ENCODE measurements around the gene CLTB. TPM values are rescaled to one million over a fixed set of nuclear protein-coding genes. Genes with fewer than 3 reads are reported as not detected.

CLTB gene
- total and polyA plus RNA-seq, 2 experiments from 2014 or later, result 26.8 to 34.0 TPM

DNA sequence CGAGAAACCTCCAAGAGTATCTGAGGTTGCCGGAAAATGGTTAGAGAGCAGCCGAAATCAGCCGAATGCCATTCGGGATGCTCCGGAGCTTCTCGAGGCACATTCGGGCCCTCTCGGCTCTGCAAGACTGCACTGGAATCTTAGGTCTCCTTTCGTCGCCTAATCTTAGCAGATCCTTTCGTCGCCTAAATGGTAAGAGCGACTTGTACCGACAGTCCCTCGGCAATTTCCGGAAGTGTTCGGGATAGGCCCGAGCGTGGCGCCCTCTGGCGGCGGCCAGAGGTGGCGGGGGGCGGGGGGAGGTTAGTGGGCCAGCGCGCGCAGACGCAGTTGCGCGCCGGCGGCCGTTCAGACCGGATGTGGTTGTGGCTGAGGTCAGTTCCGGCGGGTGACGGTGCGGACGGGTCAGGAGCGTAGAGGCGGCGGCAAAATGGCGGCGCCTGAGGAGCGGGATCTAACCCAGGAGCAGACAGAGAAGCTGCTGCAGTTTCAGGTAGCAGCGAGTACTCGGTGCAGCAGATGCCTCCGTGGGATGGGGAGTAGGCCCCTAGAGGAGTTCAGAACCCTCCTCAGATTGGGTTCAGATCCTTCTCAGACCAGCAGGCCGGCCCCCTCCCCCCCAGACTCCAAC, 31.8 kb upstream of the CLTB start, which contains the start of gene FAF2:
Gene FAF2 (plus strand): TSS at position 408 of the 631 bp plus-strand sequence. CDS start 23 bp downstream, at position 431.
- no peaks in the 10 kb centered on the region for H3K9me3 Mint-ChIP-seq
- Histone ChIP-seq H3K4me1 (ENCODE audit: insufficient read depth) (peaks cover 4% of the 10 kb centered on the region; the same call in 1 of the 2 replicates), H3F3A (replicated peaks; ENCODE audit: low read depth) (peaks cover 8% of the 10 kb centered on the region), H3K27me3 (ENCODE audit: insufficient read depth) (no peaks in the 10 kb centered on the region), H3K9me2 (ENCODE audit: insufficient read depth) (no peaks in the 10 kb centered on the region), H2AFZ (peak within 1 kb of the TSS; percentile 69), H4K20me1 (replicated peaks; ENCODE audit: insufficient read depth) (peaks cover 24% of the 10 kb centered on the region), H3K27ac (ENCODE audit: low read depth) (peak within 1 kb of the TSS; percentile 95), H3K79me2 (replicated peaks; ENCODE audit: insufficient read depth) (peaks cover 45% of the 10 kb centered on the region), H3K4me3 (peak within 1 kb of the TSS; percentile 98), H3K36me3 (ENCODE audit: insufficient read depth) (no peaks in the 10 kb centered on the region), H3K4me2 (peak within 1 kb of the TSS; percentile 100)
- TF ChIP-seq, protein P1, sequence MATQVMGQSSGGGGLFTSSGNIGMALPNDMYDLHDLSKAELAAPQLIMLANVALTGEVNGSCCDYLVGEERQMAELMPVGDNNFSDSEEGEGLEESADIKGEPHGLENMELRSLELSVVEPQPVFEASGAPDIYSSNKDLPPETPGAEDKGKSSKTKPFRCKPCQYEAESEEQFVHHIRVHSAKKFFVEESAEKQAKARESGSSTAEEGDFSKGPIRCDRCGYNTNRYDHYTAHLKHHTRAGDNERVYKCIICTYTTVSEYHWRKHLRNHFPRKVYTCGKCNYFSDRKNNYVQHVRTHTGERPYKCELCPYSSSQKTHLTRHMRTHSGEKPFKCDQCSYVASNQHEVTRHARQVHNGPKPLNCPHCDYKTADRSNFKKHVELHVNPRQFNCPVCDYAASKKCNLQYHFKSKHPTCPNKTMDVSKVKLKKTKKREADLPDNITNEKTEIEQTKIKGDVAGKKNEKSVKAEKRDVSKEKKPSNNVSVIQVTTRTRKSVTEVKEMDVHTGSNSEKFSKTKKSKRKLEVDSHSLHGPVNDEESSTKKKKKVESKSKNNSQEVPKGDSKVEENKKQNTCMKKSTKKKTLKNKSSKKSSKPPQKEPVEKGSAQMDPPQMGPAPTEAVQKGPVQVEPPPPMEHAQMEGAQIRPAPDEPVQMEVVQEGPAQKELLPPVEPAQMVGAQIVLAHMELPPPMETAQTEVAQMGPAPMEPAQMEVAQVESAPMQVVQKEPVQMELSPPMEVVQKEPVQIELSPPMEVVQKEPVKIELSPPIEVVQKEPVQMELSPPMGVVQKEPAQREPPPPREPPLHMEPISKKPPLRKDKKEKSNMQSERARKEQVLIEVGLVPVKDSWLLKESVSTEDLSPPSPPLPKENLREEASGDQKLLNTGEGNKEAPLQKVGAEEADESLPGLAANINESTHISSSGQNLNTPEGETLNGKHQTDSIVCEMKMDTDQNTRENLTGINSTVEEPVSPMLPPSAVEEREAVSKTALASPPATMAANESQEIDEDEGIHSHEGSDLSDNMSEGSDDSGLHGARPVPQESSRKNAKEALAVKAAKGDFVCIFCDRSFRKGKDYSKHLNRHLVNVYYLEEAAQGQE (IDR thresholded peaks at IDR 0.05; ENCODE audit: unreplicated experiment), result no peak
- TF ChIP-seq CREB1 (CRISPR knock-in tag; IDR thresholded peaks at IDR 0.05; ENCODE audit: low read depth) (peak; percentile 90), ZNF114 (CRISPR knock-in tag; IDR thresholded peaks at IDR 0.05) (no peak), EZH2phosphoT487 (IDR thresholded peaks at IDR 0.05; ENCODE audit: unreplicated experiment) (no peak), POLR2AphosphoS5 (IDR thresholded peaks at IDR 0.05; ENCODE audit: low read depth) (peak; percentile 69), EZH2 (IDR thresholded peaks at IDR 0.05; ENCODE audit: low read depth, unreplicated experiment) (no peak), JUNB (IDR thresholded peaks at IDR 0.05; ENCODE audit: unreplicated experiment) (no peak), ZNF331 (CRISPR knock-in tag; IDR thresholded peaks at IDR 0.05; ENCODE audit: low read depth) (no peak), STAT1 (IDR thresholded peaks at IDR 0.05; ENCODE audit: unreplicated experiment) (no peak), NANOG (IDR thresholded peaks at IDR 0.05; ENCODE audit: borderline replicate concordance) (no peak)
- TF ChIP-seq, protein P2, sequence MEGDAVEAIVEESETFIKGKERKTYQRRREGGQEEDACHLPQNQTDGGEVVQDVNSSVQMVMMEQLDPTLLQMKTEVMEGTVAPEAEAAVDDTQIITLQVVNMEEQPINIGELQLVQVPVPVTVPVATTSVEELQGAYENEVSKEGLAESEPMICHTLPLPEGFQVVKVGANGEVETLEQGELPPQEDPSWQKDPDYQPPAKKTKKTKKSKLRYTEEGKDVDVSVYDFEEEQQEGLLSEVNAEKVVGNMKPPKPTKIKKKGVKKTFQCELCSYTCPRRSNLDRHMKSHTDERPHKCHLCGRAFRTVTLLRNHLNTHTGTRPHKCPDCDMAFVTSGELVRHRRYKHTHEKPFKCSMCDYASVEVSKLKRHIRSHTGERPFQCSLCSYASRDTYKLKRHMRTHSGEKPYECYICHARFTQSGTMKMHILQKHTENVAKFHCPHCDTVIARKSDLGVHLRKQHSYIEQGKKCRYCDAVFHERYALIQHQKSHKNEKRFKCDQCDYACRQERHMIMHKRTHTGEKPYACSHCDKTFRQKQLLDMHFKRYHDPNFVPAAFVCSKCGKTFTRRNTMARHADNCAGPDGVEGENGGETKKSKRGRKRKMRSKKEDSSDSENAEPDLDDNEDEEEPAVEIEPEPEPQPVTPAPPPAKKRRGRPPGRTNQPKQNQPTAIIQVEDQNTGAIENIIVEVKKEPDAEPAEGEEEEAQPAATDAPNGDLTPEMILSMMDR (conservative IDR thresholded peaks at IDR 0.05; ENCODE audit: low read depth in 2 of 2), result peak; percentile 91 to 95
- TF ChIP-seq, protein P3, sequence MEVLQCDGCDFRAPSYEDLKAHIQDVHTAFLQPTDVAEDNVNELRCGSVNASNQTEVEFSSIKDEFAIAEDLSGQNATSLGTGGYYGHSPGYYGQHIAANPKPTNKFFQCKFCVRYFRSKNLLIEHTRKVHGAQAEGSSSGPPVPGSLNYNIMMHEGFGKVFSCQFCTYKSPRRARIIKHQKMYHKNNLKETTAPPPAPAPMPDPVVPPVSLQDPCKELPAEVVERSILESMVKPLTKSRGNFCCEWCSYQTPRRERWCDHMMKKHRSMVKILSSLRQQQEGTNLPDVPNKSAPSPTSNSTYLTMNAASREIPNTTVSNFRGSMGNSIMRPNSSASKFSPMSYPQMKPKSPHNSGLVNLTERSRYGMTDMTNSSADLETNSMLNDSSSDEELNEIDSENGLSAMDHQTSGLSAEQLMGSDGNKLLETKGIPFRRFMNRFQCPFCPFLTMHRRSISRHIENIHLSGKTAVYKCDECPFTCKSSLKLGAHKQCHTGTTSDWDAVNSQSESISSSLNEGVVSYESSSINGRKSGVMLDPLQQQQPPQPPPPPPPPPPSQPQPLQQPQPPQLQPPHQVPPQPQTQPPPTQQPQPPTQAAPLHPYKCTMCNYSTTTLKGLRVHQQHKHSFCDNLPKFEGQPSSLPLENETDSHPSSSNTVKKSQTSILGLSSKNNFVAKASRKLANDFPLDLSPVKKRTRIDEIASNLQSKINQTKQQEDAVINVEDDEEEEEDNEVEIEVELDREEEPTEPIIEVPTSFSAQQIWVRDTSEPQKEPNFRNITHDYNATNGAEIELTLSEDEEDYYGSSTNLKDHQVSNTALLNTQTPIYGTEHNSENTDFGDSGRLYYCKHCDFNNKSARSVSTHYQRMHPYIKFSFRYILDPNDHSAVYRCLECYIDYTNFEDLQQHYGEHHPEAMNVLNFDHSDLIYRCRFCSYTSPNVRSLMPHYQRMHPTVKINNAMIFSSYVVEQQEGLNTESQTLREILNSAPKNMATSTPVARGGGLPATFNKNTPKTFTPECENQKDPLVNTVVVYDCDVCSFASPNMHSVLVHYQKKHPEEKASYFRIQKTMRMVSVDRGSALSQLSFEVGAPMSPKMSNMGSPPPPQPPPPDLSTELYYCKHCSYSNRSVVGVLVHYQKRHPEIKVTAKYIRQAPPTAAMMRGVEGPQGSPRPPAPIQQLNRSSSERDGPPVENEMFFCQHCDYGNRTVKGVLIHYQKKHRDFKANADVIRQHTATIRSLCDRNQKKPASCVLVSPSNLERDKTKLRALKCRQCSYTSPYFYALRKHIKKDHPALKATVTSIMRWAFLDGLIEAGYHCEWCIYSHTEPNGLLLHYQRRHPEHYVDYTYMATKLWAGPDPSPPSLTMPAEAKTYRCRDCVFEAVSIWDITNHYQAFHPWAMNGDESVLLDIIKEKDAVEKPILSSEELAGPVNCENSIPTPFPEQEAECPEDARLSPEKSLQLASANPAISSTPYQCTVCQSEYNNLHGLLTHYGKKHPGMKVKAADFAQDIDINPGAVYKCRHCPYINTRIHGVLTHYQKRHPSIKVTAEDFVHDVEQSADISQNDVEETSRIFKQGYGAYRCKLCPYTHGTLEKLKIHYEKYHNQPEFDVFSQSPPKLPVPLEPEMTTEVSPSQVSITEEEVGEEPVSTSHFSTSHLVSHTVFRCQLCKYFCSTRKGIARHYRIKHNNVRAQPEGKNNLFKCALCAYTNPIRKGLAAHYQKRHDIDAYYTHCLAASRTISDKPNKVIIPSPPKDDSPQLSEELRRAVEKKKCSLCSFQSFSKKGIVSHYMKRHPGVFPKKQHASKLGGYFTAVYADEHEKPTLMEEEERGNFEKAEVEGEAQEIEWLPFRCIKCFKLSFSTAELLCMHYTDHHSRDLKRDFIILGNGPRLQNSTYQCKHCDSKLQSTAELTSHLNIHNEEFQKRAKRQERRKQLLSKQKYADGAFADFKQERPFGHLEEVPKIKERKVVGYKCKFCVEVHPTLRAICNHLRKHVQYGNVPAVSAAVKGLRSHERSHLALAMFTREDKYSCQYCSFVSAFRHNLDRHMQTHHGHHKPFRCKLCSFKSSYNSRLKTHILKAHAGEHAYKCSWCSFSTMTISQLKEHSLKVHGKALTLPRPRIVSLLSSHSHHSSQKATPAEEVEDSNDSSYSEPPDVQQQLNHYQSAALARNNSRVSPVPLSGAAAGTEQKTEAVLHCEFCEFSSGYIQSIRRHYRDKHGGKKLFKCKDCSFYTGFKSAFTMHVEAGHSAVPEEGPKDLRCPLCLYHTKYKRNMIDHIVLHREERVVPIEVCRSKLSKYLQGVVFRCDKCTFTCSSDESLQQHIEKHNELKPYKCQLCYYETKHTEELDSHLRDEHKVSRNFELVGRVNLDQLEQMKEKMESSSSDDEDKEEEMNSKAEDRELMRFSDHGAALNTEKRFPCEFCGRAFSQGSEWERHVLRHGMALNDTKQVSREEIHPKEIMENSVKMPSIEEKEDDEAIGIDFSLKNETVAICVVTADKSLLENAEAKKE (CRISPR knock-in tag; IDR thresholded peaks at IDR 0.05), result no peak
- TF ChIP-seq, protein P4, sequence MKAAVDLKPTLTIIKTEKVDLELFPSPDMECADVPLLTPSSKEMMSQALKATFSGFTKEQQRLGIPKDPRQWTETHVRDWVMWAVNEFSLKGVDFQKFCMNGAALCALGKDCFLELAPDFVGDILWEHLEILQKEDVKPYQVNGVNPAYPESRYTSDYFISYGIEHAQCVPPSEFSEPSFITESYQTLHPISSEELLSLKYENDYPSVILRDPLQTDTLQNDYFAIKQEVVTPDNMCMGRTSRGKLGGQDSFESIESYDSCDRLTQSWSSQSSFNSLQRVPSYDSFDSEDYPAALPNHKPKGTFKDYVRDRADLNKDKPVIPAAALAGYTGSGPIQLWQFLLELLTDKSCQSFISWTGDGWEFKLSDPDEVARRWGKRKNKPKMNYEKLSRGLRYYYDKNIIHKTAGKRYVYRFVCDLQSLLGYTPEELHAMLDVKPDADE (IDR thresholded peaks at IDR 0.05), result peak; percentile 47; the same call in 1 of the 2 replicates
- H3K36me3 Mint-ChIP-seq (ENCODE audit: low read depth), result peaks cover 2% of the 10 kb centered on the region
- peaks cover 20% of the 10 kb centered on the region for H3K27me3 Mint-ChIP-seq (ENCODE audit: insufficient read depth, low read depth, poor library complexity)
- H3K4me3 Mint-ChIP-seq, result peak within 1 kb of the TSS; percentile 94
- H3K27ac Mint-ChIP-seq, result peak within 1 kb of the TSS; percentile 99
- peak; percentile 99 for DNase-seq (ENCODE audit: low spot score)
- peaks cover 7% of the 10 kb centered on the region for H3K4me1 Mint-ChIP-seq
- peak; percentile 93 for ATAC-seq
